Esophagus (tissue), 2 donors: ENCODE measurements around the gene MMP15. TPM values are rescaled to one million over a fixed set of nuclear protein-coding genes. Genes with fewer than 3 reads are reported as not detected.
"Not testable (repeated sequence)": the region's sequence is repeated elsewhere in the genome, so short reads cannot be mapped to it uniquely, and the experiment has no call there.

ENCODE experiments used
- H3K27ac ChIP-seq, 2 donors: one replicate each; pipeline ENCODE4 v1.5.1; 2013; ENCODE audit warnings: low read depth in 2 of 2, mild to moderate bottlenecking in 2 of 2, inconsistent platforms in 1 of 2, low read length in 1 of 2, moderate library complexity in 1 of 2
- H3K27me3 ChIP-seq, 2 donors: one replicate each; pipeline ENCODE4 v1.6.1; 2013; ENCODE audit warnings: low read length in 2 of 2, control low read depth in 1 of 2, mild to moderate bottlenecking in 1 of 2; ENCODE audit not compliant: insufficient read depth in 2 of 2, control insufficient read depth in 1 of 2
- H3K36me3 ChIP-seq, 2 donors: one replicate each; pipeline ENCODE4 v1.6.1; 2013; ENCODE audit warnings: low read length in 1 of 2; ENCODE audit not compliant: control insufficient read depth in 2 of 2, insufficient read depth in 2 of 2
- H3K4me1 ChIP-seq, 2 donors: one replicate each; pipeline ENCODE4 v1.6.1; 2013; ENCODE audit warnings: low read length in 1 of 2; ENCODE audit not compliant: control insufficient read depth in 2 of 2, insufficient read depth in 2 of 2
- H3K4me3 ChIP-seq, 2 donors: one replicate each; pipeline ENCODE4 v1.5.1; 2013; ENCODE audit warnings: low read length in 2 of 2, mild to moderate bottlenecking in 2 of 2, low read depth in 1 of 2, moderate library complexity in 1 of 2
- H3K9me3 ChIP-seq, 2 donors: one replicate each; pipeline ENCODE4 v1.6.1; 2013; ENCODE audit warnings: mild to moderate bottlenecking in 2 of 2, low read depth in 1 of 2, low read length in 1 of 2, moderate library complexity in 1 of 2; ENCODE audit not compliant: control insufficient read depth in 2 of 2, insufficient read depth in 1 of 2
- WGBS, 2 donors: extraction: QIAGEN DNeasy Blood & Tissue Kit; methylation state at CpG; one replicate each; pipeline ENCODE4 v1.1.7; 2013; 5-methylcytosine and 5-hydroxymethylcytosine counted together
- polyA plus RNA-seq, 2 donors: library from polyadenylated mRNA; stranded (reverse); fragments of 200-250 nt; gene quantifications; one replicate each; pipeline ENCODE4 v1.2.3, GENCODE V29; 2013
- donor health status: healthy with polysubstance abuse.
- donor health status: Bipolar disorder and iron deficiency.

Gene MMP15
- polyA plus RNA-seq, 2 donors: 2.5 to 2.7 TPM

DNA sequence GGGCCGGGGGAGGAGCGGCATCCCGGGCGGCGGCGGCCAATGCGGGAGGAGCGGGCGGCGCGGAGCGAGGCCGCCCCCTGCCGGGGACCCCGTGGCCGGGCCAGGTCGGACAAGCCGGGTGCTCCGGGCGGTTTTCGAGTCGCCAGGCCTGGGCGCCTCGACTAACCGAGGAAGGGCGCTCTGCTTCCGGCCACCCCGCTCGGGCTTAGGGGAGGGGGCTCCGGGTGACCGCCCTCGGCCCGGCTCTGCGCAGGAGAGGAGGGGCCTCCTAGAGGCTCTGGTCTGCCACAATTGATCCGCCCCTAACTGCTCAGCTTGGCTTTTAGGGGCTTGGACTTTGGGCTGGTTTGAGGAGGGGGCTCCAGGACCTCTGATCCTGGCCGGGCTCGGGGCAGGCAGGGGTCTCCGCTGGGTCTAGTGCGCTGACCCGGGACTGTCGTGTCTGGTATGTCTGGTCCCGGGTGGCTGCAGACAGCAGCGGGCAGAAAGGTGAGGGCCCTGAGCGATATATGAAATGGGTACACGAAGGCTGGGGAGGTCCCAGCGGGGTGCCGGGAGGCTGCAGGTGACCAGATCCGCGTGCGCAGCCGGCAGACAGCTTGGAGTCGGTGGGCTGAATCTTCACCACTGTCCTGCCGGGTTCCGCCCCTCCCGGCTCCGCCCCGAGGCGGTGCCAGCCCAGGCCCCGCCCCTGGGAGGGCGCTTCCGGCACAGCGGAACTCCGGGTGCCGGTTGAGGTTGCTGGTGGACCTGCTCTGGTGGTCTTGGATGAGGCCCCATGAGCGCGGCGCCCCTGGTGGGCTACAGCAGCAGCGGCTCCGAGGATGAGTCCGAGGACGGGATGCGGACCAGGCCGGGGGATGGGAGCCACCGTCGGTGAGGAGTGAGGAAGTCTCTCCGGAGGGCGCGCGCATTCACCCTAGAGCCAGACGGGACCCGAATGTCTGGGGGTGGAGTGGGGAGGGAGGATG lies 24.6 kb upstream of the MMP15 start, which contains the start of gene USB1:
Gene USB1 (plus strand): TSS at position 702 of the 971 bp plus-strand sequence. CDS start 77 bp downstream, at position 779.
- no peaks in the 10 kb centered on the region for H3K27me3 ChIP-seq
- H3K9me3 ChIP-seq: no peaks in the 10 kb centered on the region
- peaks cover 10 to 21% of the 10 kb centered on the region in 2 donors for H3K36me3 ChIP-seq
- peak within 1 kb of the TSS; percentile 87 to 92 for H3K27ac ChIP-seq
- peak within 1 kb of the TSS; percentile 56 to 85 for H3K4me3 ChIP-seq
- WGBS, 2 donors: 0 to 1% methylated on average over 58 to 81 of the region's 81 CpGs
- H3K4me1 ChIP-seq: peaks cover 2 to 15% of the 10 kb centered on the region in 2 donors

GRCh38 chr16:58001781-58002415 lies 23.7 kb upstream of the MMP15 start:
- Histone ChIP-seq H3K36me3 (peaks cover 10 to 13% of the 10 kb centered on the region in 2 donors), H3K27me3 (no peaks in the 10 kb centered on the region), H3K9me3 (no peaks in the 10 kb centered on the region), H3K4me3 (peak overlapping the region; percentile 56 to 85), H3K27ac (peak overlapping the region in 1 of 2 donors; percentile 92), H3K4me1 (peaks cover 2 to 15% of the 10 kb centered on the region in 2 donors)
- WGBS, 2 donors: 28 to 31% methylated on average over 10 of the region's 10 CpGs

DNA sequence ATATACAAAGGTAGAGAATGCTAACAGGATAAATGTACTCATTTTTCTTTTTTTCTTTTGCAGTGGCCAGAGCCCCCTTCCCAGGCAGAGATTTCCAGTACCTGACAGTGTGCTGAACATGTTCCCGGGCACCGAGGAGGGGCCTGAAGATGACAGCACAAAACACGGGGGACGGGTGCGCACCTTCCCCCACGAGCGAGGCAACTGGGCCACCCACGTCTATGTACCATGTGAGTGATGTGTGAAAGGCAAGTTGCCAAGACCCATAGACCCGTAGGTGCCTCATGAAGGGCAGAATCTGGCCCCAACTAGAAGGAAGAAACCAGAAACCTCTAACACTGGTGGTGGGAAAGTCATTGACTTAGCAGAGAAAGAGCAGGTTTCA lies 23.1 kb upstream of the MMP15 start:
- WGBS, 2 donors: 79 to 81% methylated on average over 9 of the region's 9 CpGs
- no peaks in the 10 kb centered on the region for H3K27me3 ChIP-seq
- no peaks in the 10 kb centered on the region for H3K9me3 ChIP-seq
- no peak overlapping the region for H3K4me3 ChIP-seq
- H3K27ac ChIP-seq: no peak overlapping the region
- peaks cover under 1 to 15% of the 10 kb centered on the region in 2 donors for H3K4me1 ChIP-seq
- peaks cover 6 to 8% of the 10 kb centered on the region in 2 donors for H3K36me3 ChIP-seq

DNA sequence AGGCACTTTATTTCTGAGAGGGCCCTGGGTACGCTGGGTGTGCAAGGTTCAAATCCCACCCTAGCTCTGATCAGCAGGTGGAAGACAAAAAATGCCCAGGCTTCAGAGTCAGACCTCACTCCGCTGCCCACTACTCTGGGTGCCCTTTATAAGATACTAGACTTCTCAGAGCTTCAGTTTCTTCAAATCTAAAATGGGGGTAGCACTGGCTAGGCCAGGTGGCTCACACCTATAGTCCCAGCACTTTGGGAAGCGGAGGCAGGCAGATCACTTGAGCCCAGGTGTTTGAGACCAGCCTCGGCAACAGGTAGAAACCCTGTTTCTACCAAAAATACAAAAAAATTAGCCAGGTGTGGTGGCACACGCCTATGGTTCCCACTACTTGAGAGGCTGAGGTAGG lies 22.6 kb upstream of the MMP15 start:
- H3K9me3 ChIP-seq: no peaks in the 10 kb centered on the region
- H3K36me3 ChIP-seq: peaks cover under 1 to 3% of the 10 kb centered on the region in 2 donors
- H3K27ac ChIP-seq: no peak overlapping the region
- no peak overlapping the region for H3K4me3 ChIP-seq
- H3K27me3 ChIP-seq: no peaks in the 10 kb centered on the region
- WGBS, 2 donors: 95 to 96% methylated on average over 5 of the region's 5 CpGs
- H3K4me1 ChIP-seq: peaks cover 0 to 15% of the 10 kb centered on the region in 2 donors

- H3K27me3 ChIP-seq, H3K9me3 ChIP-seq, H3K4me1 ChIP-seq, H3K27ac ChIP-seq, H3K4me3 ChIP-seq, H3K36me3 ChIP-seq: not testable (repeated sequence)
- WGBS, 2 donors: 82 to 86% methylated on average over 12 of the region's 12 CpGs
These were observed 20.8 kb upstream of the MMP15 start for GRCh38 chr16:58004736-58005135.

- H3K9me3 ChIP-seq: no peaks in the 10 kb centered on the region
- 86 to 89% methylated on average over 11 of the region's 11 CpGs for WGBS, 2 donors
- no peak overlapping the region for H3K27ac ChIP-seq
- H3K4me3 ChIP-seq: no peak overlapping the region
- no peaks in the 10 kb centered on the region for H3K4me1 ChIP-seq
- no peaks in the 10 kb centered on the region for H3K27me3 ChIP-seq
- H3K36me3 ChIP-seq: peaks cover 4 to 21% of the 10 kb centered on the region in 2 donors
These were observed 15.6 kb upstream of the MMP15 start for GRCh38 chr16:58009856-58010416.

GRCh38 chr16:58010886-58011285 lies 14.7 kb upstream of the MMP15 start:
- peaks cover 4 to 21% of the 10 kb centered on the region in 2 donors for H3K36me3 ChIP-seq
- H3K9me3 ChIP-seq: no peaks in the 10 kb centered on the region
- H3K4me1 ChIP-seq: no peaks in the 10 kb centered on the region
- H3K27me3 ChIP-seq: no peaks in the 10 kb centered on the region
- no peak overlapping the region for H3K27ac ChIP-seq
- WGBS, 2 donors: 76 to 83% methylated on average over 3 of the region's 3 CpGs
- no peak overlapping the region for H3K4me3 ChIP-seq

- no peaks in the 10 kb centered on the region for H3K9me3 ChIP-seq
- no peak overlapping the region for H3K27ac ChIP-seq
- peaks cover 4 to 21% of the 10 kb centered on the region in 2 donors for H3K36me3 ChIP-seq
- WGBS, 2 donors: 88 to 90% methylated on average over 3 of the region's 3 CpGs
- no peak overlapping the region for H3K4me3 ChIP-seq
- no peaks in the 10 kb centered on the region for H3K4me1 ChIP-seq
- H3K27me3 ChIP-seq: no peaks in the 10 kb centered on the region
These were observed 13.9 kb upstream of the MMP15 start for GRCh38 chr16:58011652-58012051.

DNA sequence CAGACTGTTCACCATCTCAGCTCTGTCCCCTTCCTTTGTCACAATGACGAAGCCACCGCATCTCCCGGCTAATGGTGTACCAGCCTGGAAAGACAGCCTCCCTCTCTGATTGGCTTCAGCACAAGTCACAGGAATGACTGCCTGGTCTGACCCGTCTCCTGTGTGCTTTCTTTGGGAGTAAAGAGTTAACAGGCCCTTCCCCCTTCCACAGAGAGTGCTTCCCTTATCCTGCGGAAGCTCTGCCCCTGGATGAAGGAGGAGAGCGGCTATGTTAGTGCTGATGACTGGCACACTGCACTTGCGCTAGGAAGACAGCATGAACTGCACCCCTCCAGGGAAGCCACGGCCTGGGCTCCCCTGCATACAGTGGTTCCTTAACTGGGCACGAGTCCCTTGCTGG lies 13.1 kb upstream of the MMP15 start:
- peaks cover 4 to 21% of the 10 kb centered on the region in 2 donors for H3K36me3 ChIP-seq
- H3K4me3 ChIP-seq: no peak overlapping the region
- H3K27me3 ChIP-seq: no peaks in the 10 kb centered on the region
- H3K9me3 ChIP-seq: no peaks in the 10 kb centered on the region
- no peaks in the 10 kb centered on the region for H3K4me1 ChIP-seq
- 82 to 85% methylated on average over 9 of the region's 9 CpGs for WGBS, 2 donors
- H3K27ac ChIP-seq: no peak overlapping the region
